HG03097 (cell line): Measurements from ENCODE around the gene USP19.

Experiments used
- ATAC-seq: cut with Tn5 transposase; IDR thresholded peaks from one replicate; pipeline ENCODE4 v1.9.1; 2021; ENCODE audit not compliant: unreplicated experiment, low FRiP score

USP19 gene

GRCh38 chr3:49120438-49121131 lies at the start of gene USP19:
Gene USP19, minus strand, starts transcription at chr3:49120823. Its CDS starts 1,678 bp downstream, at chr3:49119145.
- ATAC-seq, result peak; percentile 68

DNA sequence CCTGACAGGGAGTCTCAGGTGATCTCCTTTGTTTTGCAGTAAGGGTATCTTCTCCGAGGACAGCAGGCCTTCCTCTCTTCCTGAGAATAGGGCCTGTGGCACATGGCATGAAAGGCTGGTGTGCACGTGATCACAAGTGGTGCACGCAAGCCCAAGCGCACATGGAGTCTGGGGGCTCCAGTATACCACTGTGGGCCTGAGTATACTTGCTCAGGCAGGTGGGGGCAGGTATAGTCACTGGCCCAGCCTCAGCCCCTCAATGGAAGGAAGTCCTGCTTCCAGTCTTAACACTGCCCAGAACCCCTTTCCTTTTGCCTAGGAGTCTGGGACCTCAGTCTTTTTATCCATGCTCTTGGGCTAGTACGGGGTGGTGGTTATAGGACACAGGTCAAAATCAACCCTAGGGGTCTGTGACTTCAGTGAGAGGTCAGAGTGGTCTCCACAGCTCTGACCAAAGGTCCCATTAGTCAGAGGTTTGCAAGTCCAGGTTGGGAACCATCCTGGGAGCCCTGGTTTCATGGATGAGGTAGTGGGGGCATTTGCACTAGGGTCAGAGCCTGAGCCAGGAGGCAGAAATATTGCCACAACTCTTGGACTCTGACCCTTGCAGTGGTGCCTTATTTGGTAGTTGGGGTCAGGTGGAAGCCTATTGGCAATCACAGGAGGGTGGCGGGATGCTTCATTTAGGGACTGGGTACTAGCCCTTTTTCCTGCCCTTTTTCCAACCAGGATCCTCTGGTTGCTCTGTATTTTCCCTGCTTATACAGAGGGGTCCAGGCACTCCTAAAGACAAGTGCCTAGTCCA lies 46.3 kb upstream of the USP19 start:
- no peak for ATAC-seq

DNA sequence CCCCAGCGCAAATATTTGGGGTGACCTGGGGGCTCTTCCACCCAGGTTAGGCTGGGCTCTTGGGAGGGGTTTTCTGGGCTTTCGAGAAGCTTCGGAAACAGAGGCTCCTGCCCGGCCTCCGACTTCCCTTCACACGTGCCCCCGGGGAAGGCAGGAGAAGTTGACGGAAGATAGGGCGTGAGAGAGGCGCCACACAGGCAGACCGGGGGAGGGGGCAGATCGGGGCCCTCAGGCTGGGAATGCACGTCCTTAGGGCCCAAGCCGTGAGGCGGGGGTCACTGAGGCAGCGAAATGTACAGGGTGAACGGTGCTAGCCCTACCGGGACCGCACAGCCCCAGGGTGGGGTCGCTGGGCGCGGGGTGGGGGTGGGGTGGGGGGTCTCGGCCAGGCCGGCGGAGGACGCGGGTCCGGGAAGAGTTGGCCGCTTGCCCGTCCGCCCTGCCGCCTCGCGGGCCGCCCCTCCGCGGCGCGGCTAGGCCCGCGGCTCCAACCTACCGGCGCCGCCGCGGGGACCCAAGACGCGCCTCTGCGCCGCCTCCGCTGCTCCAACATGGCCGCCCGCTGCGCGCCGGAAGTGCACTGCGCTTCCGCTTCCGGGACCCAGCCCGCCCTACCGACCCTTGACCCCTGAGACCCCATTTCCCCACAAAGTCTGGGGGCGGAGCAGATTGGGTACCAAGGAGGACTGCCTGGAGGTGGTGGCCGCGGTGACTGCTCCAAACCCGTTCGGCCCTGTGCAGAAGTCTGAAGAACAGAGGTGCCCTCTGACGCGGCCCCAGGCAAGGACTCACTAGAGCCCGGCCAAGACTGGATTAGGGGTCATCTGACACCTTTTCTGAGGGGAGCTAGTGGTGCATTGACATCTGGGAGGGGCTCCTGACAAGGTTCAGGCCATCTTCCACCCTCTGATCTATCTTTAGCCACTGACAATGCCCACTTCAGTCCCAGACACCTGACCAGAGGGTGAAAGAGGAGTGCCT lies 45.4 kb upstream of the USP19 start, which contains the start of gene CCDC71:
Gene CCDC71, minus strand, starts transcription at position 561 of the 981 bp plus-strand sequence. CDS start 2,123 bp downstream, outside the sequence.
- ATAC-seq, result no peak

- ATAC-seq, result no peak
Observed at GRCh38 chr3:49164983-49165720, 44.5 kb upstream of the USP19 start.

- no peak for ATAC-seq
Observed at GRCh38 chr3:49163609-49164008, 43.0 kb upstream of the USP19 start.

GRCh38 chr3:49162751-49163419 lies 42.3 kb upstream of the USP19 start:
- ATAC-seq, result no peak

DNA sequence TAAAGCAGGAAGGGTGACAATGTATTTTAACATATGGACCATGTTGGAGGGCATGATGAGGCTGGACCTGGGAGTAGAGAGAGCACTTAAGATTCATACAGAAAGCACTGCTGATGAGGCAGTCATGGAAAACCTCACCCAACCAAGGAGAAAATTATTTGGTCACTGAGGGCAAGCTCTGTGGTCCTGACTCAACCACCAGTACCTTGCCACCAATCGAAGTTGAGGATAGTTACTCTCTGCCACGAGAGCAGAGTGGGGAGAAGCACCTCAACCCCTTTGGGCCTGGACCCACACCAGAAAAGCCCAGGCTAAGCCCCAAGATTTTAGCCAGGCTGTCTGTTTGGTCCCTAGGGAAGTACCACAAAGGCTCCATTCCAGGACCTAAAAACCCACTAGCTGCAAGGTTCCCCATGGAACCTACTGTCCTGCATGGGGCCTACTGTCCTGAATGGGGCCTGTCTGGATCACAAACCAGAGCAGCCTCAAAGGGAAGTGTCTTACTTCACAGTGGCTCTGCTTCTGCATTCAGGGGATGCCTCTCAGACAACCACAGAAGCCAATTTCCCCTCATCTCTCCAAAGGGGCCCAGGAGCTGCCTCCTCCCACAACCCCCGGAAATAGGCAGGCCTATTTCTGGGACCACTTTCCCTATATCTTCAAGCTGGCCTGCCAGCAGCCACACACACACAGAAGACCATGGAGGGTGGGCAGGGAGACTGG lies 41.3 kb upstream of the USP19 start:
- ATAC-seq, result no peak

DNA sequence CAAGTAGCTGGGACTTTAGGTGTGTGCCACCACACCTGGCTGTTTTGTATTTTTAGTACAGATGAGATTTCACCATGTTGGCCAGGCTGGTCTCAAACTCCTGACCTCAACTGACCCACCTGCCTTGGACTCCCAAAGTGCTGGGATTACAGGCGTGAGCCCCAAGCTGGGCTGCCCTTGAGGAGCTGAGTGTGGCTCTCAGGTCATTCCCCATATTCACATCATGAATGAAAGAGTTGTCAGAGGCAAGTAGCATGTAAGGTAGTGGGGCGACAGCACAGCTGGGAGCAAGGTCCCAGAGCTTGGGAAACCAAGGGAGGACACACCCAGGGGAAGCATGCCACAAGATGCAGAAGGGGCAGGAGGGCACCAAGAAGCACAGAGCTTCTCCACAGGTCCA lies 40.6 kb upstream of the USP19 start:
- ATAC-seq, result no peak

DNA sequence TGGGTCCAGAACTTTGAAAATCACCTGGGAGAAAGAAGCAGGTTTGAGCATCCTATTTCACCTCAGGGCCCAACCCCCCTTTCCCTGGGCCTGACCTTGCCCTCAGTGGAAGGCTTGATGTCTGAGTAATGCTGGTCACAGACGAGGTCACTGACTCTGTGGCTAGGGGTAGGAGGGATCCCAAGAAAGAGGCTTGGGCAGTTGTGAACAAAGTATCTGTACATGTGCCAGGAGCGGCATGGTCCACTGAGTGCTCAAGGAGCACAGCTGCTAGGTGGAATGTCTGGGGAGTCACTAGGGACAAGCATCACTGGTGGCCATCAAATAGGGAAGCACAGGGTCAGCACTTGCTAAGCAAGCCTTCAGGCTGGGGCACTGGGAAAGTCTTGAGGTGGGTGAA lies 38.2 kb upstream of the USP19 start:
- ATAC-seq, result no peak

- ATAC-seq, result no peak
Observed at GRCh38 chr3:49158103-49158709, 37.6 kb upstream of the USP19 start.

DNA sequence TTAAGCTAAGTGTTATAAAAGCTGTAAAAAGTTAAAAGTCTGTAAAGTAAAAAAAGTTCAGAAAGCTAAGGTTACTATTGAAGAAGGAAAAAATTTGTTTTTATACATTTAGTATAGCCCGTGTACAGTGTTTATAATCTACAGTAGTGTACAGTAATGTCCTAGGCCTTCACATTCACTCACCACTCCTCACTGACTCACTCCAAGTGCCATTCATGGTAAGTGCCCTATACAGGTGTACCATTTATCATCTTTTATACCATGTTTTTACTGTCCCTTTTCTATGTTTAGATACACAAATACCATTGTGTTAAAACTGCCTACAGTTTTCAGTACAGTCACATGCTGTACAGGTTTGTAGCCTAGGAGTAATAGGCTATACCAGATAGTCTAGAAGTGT lies 36.7 kb upstream of the USP19 start:
- ATAC-seq, result no peak

DNA sequence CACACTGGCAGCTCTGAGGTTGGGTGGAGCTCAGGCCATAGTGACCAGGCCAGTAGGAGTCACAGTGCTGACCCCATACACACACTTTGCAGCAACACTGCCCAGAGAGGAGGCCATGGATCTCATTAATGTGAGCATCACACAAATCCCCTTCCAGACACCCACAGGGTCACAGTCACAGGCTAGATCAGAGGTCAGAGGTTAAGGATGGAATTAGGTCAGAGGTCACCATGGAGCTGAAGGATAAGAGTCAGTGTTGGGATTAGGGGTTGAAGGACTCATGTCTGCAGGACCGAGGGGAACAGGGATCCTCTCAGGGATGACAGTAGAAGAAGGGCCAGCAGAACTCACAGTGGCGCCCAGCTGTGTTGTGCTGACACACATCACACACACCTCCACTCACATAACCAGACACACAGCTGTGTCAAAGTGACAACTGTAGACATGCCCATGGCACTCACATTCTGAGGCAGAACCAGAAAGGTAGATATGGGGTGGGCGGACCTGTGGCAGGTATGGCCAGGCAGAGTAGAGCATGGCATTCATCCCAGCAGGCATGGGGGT lies 32.8 kb upstream of the USP19 start:
- no peak for ATAC-seq

GRCh38 chr3:49151610-49152009 lies 31.0 kb upstream of the USP19 start:
- no peak for ATAC-seq

DNA sequence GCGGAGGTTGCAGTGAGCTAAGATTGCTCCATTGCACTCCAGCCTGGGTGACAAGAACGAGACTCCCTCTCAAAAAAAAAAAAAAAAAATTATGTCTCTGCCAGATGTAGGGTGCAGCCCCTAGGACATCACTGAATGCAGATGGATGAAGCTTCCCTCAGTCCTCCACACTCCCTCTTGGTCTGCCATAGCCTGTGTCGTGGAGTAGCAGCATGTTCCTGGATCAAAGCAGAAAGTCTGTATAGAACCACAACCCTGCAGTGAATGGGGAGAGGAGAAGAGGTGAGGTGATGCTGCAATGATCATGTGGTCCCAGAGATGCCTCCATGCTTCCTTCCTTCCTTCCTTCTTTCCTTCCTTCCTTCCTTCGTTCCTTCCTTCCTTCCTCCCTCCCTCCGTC lies 27.5 kb upstream of the USP19 start:
- no peak for ATAC-seq

DNA sequence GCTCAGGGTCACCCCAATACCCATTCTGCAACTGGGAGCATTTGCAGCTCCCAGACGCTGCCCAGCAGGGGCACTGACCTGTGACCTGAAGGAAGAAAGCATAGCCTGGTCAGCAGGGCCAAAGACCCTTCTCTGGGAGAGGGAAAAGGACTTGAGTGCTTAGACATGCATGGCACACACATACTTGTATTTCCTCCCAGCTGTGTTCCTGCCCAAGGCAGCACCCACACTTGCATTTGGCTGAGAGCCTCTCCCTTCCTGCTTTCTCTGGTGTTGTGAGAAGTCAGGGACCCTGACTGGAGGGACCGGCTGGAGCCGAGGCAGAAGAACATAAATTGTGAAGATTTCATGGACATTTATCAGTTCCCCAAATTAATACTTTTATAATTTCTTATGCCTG lies 19.5 kb upstream of the USP19 start:
- ATAC-seq, result no peak

GRCh38 chr3:49135499-49135898 lies 14.9 kb upstream of the USP19 start:
- ATAC-seq, result no peak

GRCh38 chr3:49134471-49135265 lies 14.0 kb upstream of the USP19 start:
- no peak for ATAC-seq
